ENCODE data around the gene UBE2L6.

The UBE2L6 gene

GRCh38 chr11:57521116-57521515 is 46.4 kb downstream of the UBE2L6 start:
- no peak overlapping the region for H3K9ac ChIP-seq (ENCODE audit: low read length)
- H3K9me3 ChIP-seq (ENCODE audit: control insufficient read depth, low read depth, low read length) = no peaks in the 10 kb centered on the region
- H3K27ac ChIP-seq (ENCODE audit: low read length) = no peak overlapping the region
- no peaks in the 10 kb centered on the region for H3K36me3 ChIP-seq (ENCODE audit: control insufficient read depth, low read depth, low read length)
- H3K27me3 ChIP-seq (ENCODE audit: control insufficient read depth, insufficient read depth, low read length) = peaks cover 13% of the 10 kb centered on the region
- peaks cover 3% of the 10 kb centered on the region for H3K4me1 ChIP-seq (ENCODE audit: control insufficient read depth, low read depth, low read length)
- H3K4me3 ChIP-seq (ENCODE audit: low read length) = no peak overlapping the region

- Histone ChIP-seq H3K4me3 (ENCODE audit: low read length) (peak overlapping the region; percentile 80), H3K27ac (ENCODE audit: low read length) (no peak overlapping the region), H3K27me3 (ENCODE audit: control insufficient read depth, insufficient read depth, low read length) (peaks cover 48% of the 10 kb centered on the region), H3K36me3 (ENCODE audit: control insufficient read depth, low read depth, low read length) (no peaks in the 10 kb centered on the region), H3K9me3 (ENCODE audit: control insufficient read depth, low read depth, low read length) (no peaks in the 10 kb centered on the region), H3K9ac (ENCODE audit: low read length) (peak overlapping the region; percentile 62), H3K4me1 (ENCODE audit: control insufficient read depth, low read depth, low read length) (peaks cover 4% of the 10 kb centered on the region)
Observed at GRCh38 chr11:57516061-57516443, 51.4 kb downstream of the UBE2L6 start.

GRCh38 chr11:57515332-57516060 is 52.0 kb downstream of the UBE2L6 start, which contains the start of gene SLC43A1:
Gene SLC43A1, minus strand, starts transcription at chr11:57515702. Its CDS starts 1,591 bp downstream, at chr11:57514111.
- Histone ChIP-seq H3K4me3 (ENCODE audit: low read length) (peak within 1 kb of the TSS; percentile 80), H3K9me3 (ENCODE audit: control insufficient read depth, low read depth, low read length) (no peaks in the 10 kb centered on the region), H3K27me3 (ENCODE audit: control insufficient read depth, insufficient read depth, low read length) (peaks cover 48% of the 10 kb centered on the region), H3K4me1 (ENCODE audit: control insufficient read depth, low read depth, low read length) (peaks cover 4% of the 10 kb centered on the region), H3K9ac (ENCODE audit: low read length) (peak within 1 kb of the TSS; percentile 62), H3K27ac (ENCODE audit: low read length) (no peak within 1 kb of the TSS), H3K36me3 (ENCODE audit: control insufficient read depth, low read depth, low read length) (no peaks in the 10 kb centered on the region)

GRCh38 chr11:57514538-57515331 is 52.7 kb downstream of the UBE2L6 start:
- peak overlapping the region; percentile 80 for H3K4me3 ChIP-seq (ENCODE audit: low read length)
- no peaks in the 10 kb centered on the region for H3K9me3 ChIP-seq (ENCODE audit: control insufficient read depth, low read depth, low read length)
- peaks cover 4% of the 10 kb centered on the region for H3K4me1 ChIP-seq (ENCODE audit: control insufficient read depth, low read depth, low read length)
- H3K27ac ChIP-seq (ENCODE audit: low read length) = no peak overlapping the region
- H3K36me3 ChIP-seq (ENCODE audit: control insufficient read depth, low read depth, low read length) = no peaks in the 10 kb centered on the region
- peak overlapping the region; percentile 62 for H3K9ac ChIP-seq (ENCODE audit: low read length)
- peaks cover 48% of the 10 kb centered on the region for H3K27me3 ChIP-seq (ENCODE audit: control insufficient read depth, insufficient read depth, low read length)

GRCh38 chr11:57513911-57514537 is 53.4 kb downstream of the UBE2L6 start:
- Histone ChIP-seq H3K27ac (ENCODE audit: low read length) (no peak overlapping the region), H3K4me1 (ENCODE audit: control insufficient read depth, low read depth, low read length) (peaks cover 4% of the 10 kb centered on the region), H3K4me3 (ENCODE audit: low read length) (peak overlapping the region; percentile 80), H3K36me3 (ENCODE audit: control insufficient read depth, low read depth, low read length) (no peaks in the 10 kb centered on the region), H3K9me3 (ENCODE audit: control insufficient read depth, low read depth, low read length) (no peaks in the 10 kb centered on the region), H3K27me3 (ENCODE audit: control insufficient read depth, insufficient read depth, low read length) (peaks cover 48% of the 10 kb centered on the region), H3K9ac (ENCODE audit: low read length) (peak overlapping the region; percentile 62)

- Histone ChIP-seq H3K9ac (ENCODE audit: low read length) (peak overlapping the region; percentile 62), H3K4me1 (ENCODE audit: control insufficient read depth, low read depth, low read length) (peaks cover 4% of the 10 kb centered on the region), H3K27me3 (ENCODE audit: control insufficient read depth, insufficient read depth, low read length) (peaks cover 48% of the 10 kb centered on the region), H3K4me3 (ENCODE audit: low read length) (peak overlapping the region; percentile 80), H3K9me3 (ENCODE audit: control insufficient read depth, low read depth, low read length) (no peaks in the 10 kb centered on the region), H3K27ac (ENCODE audit: low read length) (no peak overlapping the region), H3K36me3 (ENCODE audit: control insufficient read depth, low read depth, low read length) (no peaks in the 10 kb centered on the region)
Observed at GRCh38 chr11:57513452-57513795, 54.0 kb downstream of the UBE2L6 start.

- Histone ChIP-seq H3K4me3 (ENCODE audit: low read length) (no peak overlapping the region), H3K27me3 (ENCODE audit: control insufficient read depth, insufficient read depth, low read length) (peaks cover 48% of the 10 kb centered on the region), H3K27ac (ENCODE audit: low read length) (no peak overlapping the region), H3K4me1 (ENCODE audit: control insufficient read depth, low read depth, low read length) (peaks cover 4% of the 10 kb centered on the region), H3K9me3 (ENCODE audit: control insufficient read depth, low read depth, low read length) (no peaks in the 10 kb centered on the region), H3K9ac (ENCODE audit: low read length) (no peak overlapping the region), H3K36me3 (ENCODE audit: control insufficient read depth, low read depth, low read length) (no peaks in the 10 kb centered on the region)
Observed at GRCh38 chr11:57512646-57513451, 54.6 kb downstream of the UBE2L6 start.

- peaks cover 42% of the 10 kb centered on the region for H3K27me3 ChIP-seq (ENCODE audit: control insufficient read depth, insufficient read depth, low read length)
- H3K36me3 ChIP-seq (ENCODE audit: control insufficient read depth, low read depth, low read length) = no peaks in the 10 kb centered on the region
- no peaks in the 10 kb centered on the region for H3K9me3 ChIP-seq (ENCODE audit: control insufficient read depth, low read depth, low read length)
- no peak overlapping the region for H3K4me3 ChIP-seq (ENCODE audit: low read length)
- no peak overlapping the region for H3K9ac ChIP-seq (ENCODE audit: low read length)
- H3K27ac ChIP-seq (ENCODE audit: low read length) = no peak overlapping the region
- peaks cover 4% of the 10 kb centered on the region for H3K4me1 ChIP-seq (ENCODE audit: control insufficient read depth, low read depth, low read length)
Observed at GRCh38 chr11:57511741-57512430, 55.6 kb downstream of the UBE2L6 start.

GRCh38 chr11:57508341-57509170 is 58.9 kb downstream of the UBE2L6 start:
- Histone ChIP-seq H3K4me3 (ENCODE audit: low read length) (no peak overlapping the region), H3K27me3 (ENCODE audit: control insufficient read depth, insufficient read depth, low read length) (peaks cover 9% of the 10 kb centered on the region), H3K27ac (ENCODE audit: low read length) (no peak overlapping the region), H3K9me3 (ENCODE audit: control insufficient read depth, low read depth, low read length) (no peaks in the 10 kb centered on the region), H3K36me3 (ENCODE audit: control insufficient read depth, low read depth, low read length) (no peaks in the 10 kb centered on the region), H3K9ac (ENCODE audit: low read length) (no peak overlapping the region), H3K4me1 (ENCODE audit: control insufficient read depth, low read depth, low read length) (no peaks in the 10 kb centered on the region)

- no peak overlapping the region for H3K4me3 ChIP-seq (ENCODE audit: low read length)
- H3K9ac ChIP-seq (ENCODE audit: low read length) = no peak overlapping the region
- H3K4me1 ChIP-seq (ENCODE audit: control insufficient read depth, low read depth, low read length) = no peaks in the 10 kb centered on the region
- H3K27ac ChIP-seq (ENCODE audit: low read length) = no peak overlapping the region
- H3K9me3 ChIP-seq (ENCODE audit: control insufficient read depth, low read depth, low read length) = no peaks in the 10 kb centered on the region
- no peaks in the 10 kb centered on the region for H3K36me3 ChIP-seq (ENCODE audit: control insufficient read depth, low read depth, low read length)
- H3K27me3 ChIP-seq (ENCODE audit: control insufficient read depth, insufficient read depth, low read length) = no peaks in the 10 kb centered on the region
Observed at GRCh38 chr11:57506522-57506921, 61.0 kb downstream of the UBE2L6 start.
